GM12878 (cell line): Measurements from ENCODE around the gene FAM120A. TPM values are rescaled to one million over a fixed set of nuclear protein-coding genes. Genes with fewer than 3 reads are reported as not detected.

Experiments
- ASH2L ChIP-seq: fragments of 300-600, 200-600 bp; sonication (generic); IDR thresholded peaks from 2 replicates; pipeline ENCODE4 v1.6.1; 2017; ENCODE audit warnings: low read depth, mild to moderate bottlenecking, borderline replicate concordance
- BACH1 ChIP-seq: fragments of 450-650 bp; IDR thresholded peaks from 2 replicates; pipeline ENCODE4 v1.6.1; 2017; ENCODE audit warnings: mild to moderate bottlenecking, borderline replicate concordance
- CHD4 ChIP-seq: fragments of 200-600 bp; sonication (generic); IDR thresholded peaks from 2 replicates; pipeline ENCODE4 v1.6.1; 2016; ENCODE audit warnings: mild to moderate bottlenecking
- IRF4 ChIP-seq: IDR thresholded peaks from 2 replicates; pipeline ENCODE4 v1.6.1; 2011; ENCODE audit warnings: low read depth, low read length
- LARP7 ChIP-seq: fragments of 450-650 bp; IDR thresholded peaks from 2 replicates; pipeline ENCODE4 v1.6.1; 2017; ENCODE audit warnings: mild to moderate bottlenecking
- MXI1 ChIP-seq: fragments of 150-350 bp; IDR thresholded peaks from 2 replicates; pipeline ENCODE4 v1.6.1; 2011; ENCODE audit warnings: low read depth, mild to moderate bottlenecking, inconsistent platforms, low read length, improper control_type of control experiment
- NR2C2 ChIP-seq: IDR thresholded peaks from 2 replicates; pipeline ENCODE4 v1.6.1; 2011; ENCODE audit warnings: borderline replicate concordance, low read depth; ENCODE audit not compliant: control insufficient read depth, insufficient read length
- POLR2AphosphoS5 ChIP-seq: IDR thresholded peaks from 2 replicates; pipeline ENCODE4 v1.6.1; 2011; ENCODE audit warnings: mild to moderate bottlenecking, low read length, inconsistent platforms
- RAD51 ChIP-seq: fragments of 450-650 bp; IDR thresholded peaks from 2 replicates; pipeline ENCODE4 v1.6.1; 2016; ENCODE audit warnings: moderate library complexity, mild to moderate bottlenecking, inconsistent platforms
- SMAD1 ChIP-seq: fragments of 450-650 bp; IDR thresholded peaks from 2 replicates; pipeline ENCODE4 v1.6.1; 2018; ENCODE audit warnings: mild to moderate bottlenecking, low read depth; ENCODE audit not compliant: partially characterized antibody
- SMAD5 ChIP-seq: IDR thresholded peaks from 2 replicates; pipeline ENCODE4 v1.6.1; 2016; ENCODE audit warnings: antibody characterized with exemption, low read depth
- SMARCA5 ChIP-seq: fragments of 450-650 bp; IDR thresholded peaks from 2 replicates; pipeline ENCODE4 v1.6.1; 2017; ENCODE audit warnings: mild to moderate bottlenecking
- SUPT20H ChIP-seq: IDR thresholded peaks from 2 replicates; pipeline ENCODE4 v1.6.1; 2011; ENCODE audit warnings: low read depth, mild to moderate bottlenecking, low read length, moderate library complexity, borderline replicate concordance; ENCODE audit not compliant: control insufficient read depth
- TAF1 ChIP-seq: IDR thresholded peaks from 2 replicates; pipeline ENCODE4 v1.6.1; 2011; ENCODE audit warnings: mild to moderate bottlenecking, low read depth, low read length, borderline replicate concordance
- WRNIP1 ChIP-seq: IDR thresholded peaks from 2 replicates; pipeline ENCODE4 v1.6.1; 2011; ENCODE audit warnings: low read depth, low read length, improper control_type of control experiment, borderline replicate concordance
- ZNF274 ChIP-seq: IDR thresholded peaks from one replicate; pipeline ENCODE4 v1.8.0; 2011; ENCODE audit not compliant: insufficient read length, insufficient read depth
- polyA plus RNA-seq, 11 experiments: library from polyadenylated mRNA; depleted of rRNA in 4 of 11; unstranded in 6 of 11; stranded (reverse) in 5 of 11; fragments of >200 nt; fragmentation: Nextera tagmentation in 4 of 11; fragmentation: Illumina TruSeq in 1 of 11; extraction: Ambion mirVana in 4 of 11; extraction: Trizol in 1 of 11; gene quantifications; 1 replicate in 1 of 11; 2 replicates in 10 of 11; pipeline versions ENCODE4 v1.2.1 to v1.2.3, GENCODE V29; 2011 to 2016; ENCODE audit warnings: inconsistent platforms in 2 of 11, missing spikeins in 2 of 11, low read depth in 1 of 11
- total RNA-seq, 4 experiments: library from RNA; depleted of rRNA in 3 of 4; stranded (reverse); fragments of >200 nt in 3 of 4; fragmentation: Illumina TruSeq in 1 of 4; extraction: Trizol in 1 of 4; gene quantifications; 2 replicates each; pipeline versions ENCODE4 v1.2.1 to v1.2.3, GENCODE V29; 2013 to 2021
- TF ChIP-seq, protein P1 (sequence below): IDR thresholded peaks from 2 replicates; pipeline ENCODE4 v1.6.1; 2012; ENCODE audit warnings: low read depth, low read length, improper control_type of control experiment
- TF ChIP-seq, protein P2 (sequence below): fragments of 450-650 bp; IDR thresholded peaks from 2 replicates; pipeline ENCODE4 v1.6.1; 2018; ENCODE audit warnings: mild to moderate bottlenecking, low read depth, moderate library complexity; ENCODE audit not compliant: partially characterized antibody
- TF ChIP-seq, protein P3 (sequence below): fragments of 150-350 bp; IDR thresholded peaks from 2 replicates; pipeline ENCODE4 v1.6.1; 2016; ENCODE audit warnings: low read depth, low read length
- TF ChIP-seq, protein P4 (sequence below): fragments of 450-650 bp; IDR thresholded peaks from 2 replicates; pipeline ENCODE4 v1.6.1; 2018; ENCODE audit warnings: borderline replicate concordance, mild to moderate bottlenecking; ENCODE audit not compliant: partially characterized antibody

Gene FAM120A
- total and polyA plus RNA-seq, 10 of the 15 experiments (the other 5 are each of a cell fraction or from before 2014, with no cell fraction given), result 13.1 to 89.6 (median 52.5) TPM

DNA sequence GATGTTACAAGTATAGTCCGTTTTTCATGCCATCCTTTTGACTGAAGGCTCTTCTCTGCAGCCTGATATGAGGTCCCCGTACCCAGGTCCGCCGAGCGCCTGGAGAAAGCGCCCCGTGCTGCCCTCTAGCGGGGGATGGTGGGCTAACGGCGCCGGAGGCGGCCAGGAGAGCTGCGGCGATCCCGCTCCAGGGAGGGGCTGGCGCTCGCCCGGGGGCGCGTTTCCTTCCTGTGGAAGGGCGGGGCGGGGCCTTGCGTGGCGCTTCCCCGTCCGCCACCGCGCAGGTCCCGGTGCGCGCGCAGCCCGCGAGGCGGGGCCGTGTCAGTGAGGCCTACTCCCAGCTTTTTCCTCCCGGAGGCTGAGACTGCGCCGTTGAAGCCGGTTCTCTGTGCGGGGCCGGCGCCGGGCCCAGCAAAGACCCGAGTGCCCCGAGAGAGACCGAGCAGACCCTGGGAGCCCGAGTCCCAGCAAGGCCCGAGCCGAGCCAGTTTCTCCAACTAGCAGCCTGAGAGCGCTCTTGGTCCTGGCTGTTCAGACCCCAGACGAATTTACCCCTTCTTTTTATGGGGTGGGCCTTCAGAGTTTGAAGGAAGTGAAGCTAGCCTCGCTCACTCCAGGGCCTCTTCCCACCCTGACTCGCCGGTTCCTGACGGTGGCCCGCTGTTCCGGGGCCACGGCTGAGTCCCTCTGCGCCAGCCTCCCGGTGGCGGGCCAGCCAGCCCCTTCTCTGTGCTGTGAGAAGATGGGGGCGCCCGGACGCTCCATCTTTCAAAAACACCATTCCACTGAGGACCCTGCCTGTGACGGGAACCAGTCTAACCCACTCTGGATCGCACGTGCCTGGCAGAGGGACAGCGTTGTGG, 115.2 kb downstream of the FAM120A start (continued):
- TF ChIP-seq, protein P1, sequence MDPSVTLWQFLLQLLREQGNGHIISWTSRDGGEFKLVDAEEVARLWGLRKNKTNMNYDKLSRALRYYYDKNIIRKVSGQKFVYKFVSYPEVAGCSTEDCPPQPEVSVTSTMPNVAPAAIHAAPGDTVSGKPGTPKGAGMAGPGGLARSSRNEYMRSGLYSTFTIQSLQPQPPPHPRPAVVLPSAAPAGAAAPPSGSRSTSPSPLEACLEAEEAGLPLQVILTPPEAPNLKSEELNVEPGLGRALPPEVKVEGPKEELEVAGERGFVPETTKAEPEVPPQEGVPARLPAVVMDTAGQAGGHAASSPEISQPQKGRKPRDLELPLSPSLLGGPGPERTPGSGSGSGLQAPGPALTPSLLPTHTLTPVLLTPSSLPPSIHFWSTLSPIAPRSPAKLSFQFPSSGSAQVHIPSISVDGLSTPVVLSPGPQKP, result peak; percentile 61
- TF ChIP-seq, protein P2, sequence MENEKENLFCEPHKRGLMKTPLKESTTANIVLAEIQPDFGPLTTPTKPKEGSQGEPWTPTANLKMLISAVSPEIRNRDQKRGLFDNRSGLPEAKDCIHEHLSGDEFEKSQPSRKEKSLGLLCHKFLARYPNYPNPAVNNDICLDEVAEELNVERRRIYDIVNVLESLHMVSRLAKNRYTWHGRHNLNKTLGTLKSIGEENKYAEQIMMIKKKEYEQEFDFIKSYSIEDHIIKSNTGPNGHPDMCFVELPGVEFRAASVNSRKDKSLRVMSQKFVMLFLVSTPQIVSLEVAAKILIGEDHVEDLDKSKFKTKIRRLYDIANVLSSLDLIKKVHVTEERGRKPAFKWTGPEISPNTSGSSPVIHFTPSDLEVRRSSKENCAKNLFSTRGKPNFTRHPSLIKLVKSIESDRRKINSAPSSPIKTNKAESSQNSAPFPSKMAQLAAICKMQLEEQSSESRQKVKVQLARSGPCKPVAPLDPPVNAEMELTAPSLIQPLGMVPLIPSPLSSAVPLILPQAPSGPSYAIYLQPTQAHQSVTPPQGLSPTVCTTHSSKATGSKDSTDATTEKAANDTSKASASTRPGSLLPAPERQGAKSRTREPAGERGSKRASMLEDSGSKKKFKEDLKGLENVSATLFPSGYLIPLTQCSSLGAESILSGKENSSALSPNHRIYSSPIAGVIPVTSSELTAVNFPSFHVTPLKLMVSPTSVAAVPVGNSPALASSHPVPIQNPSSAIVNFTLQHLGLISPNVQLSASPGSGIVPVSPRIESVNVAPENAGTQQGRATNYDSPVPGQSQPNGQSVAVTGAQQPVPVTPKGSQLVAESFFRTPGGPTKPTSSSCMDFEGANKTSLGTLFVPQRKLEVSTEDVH, result no peak
- TF ChIP-seq TAF1 (peak; percentile 64; the same call in 1 of the 2 replicates), CHD4 (no peak), NR2C2 (no peak), SMARCA5 (peak; percentile 92), SMAD1 (no peak), IRF4 (no peak), ZNF274 (no peak), SUPT20H (no peak), SMAD5 (peak; percentile 91), LARP7 (0 out of 2 replicates have a peak, but pooled peaks have one; percentile 68), POLR2AphosphoS5 (peak; percentile 79), RAD51 (no peak), WRNIP1 (0 out of 2 replicates have a peak, but pooled peaks have one; percentile 46), BACH1 (peak; percentile 84), ASH2L (no peak), MXI1 (peak; percentile 50)
- TF ChIP-seq, protein P3, sequence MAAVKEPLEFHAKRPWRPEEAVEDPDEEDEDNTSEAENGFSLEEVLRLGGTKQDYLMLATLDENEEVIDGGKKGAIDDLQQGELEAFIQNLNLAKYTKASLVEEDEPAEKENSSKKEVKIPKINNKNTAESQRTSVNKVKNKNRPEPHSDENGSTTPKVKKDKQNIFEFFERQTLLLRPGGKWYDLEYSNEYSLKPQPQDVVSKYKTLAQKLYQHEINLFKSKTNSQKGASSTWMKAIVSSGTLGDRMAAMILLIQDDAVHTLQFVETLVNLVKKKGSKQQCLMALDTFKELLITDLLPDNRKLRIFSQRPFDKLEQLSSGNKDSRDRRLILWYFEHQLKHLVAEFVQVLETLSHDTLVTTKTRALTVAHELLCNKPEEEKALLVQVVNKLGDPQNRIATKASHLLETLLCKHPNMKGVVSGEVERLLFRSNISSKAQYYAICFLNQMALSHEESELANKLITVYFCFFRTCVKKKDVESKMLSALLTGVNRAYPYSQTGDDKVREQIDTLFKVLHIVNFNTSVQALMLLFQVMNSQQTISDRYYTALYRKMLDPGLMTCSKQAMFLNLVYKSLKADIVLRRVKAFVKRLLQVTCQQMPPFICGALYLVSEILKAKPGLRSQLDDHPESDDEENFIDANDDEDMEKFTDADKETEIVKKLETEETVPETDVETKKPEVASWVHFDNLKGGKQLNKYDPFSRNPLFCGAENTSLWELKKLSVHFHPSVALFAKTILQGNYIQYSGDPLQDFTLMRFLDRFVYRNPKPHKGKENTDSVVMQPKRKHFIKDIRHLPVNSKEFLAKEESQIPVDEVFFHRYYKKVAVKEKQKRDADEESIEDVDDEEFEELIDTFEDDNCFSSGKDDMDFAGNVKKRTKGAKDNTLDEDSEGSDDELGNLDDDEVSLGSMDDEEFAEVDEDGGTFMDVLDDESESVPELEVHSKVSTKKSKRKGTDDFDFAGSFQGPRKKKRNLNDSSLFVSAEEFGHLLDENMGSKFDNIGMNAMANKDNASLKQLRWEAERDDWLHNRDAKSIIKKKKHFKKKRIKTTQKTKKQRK, result no peak
- TF ChIP-seq, protein P4, sequence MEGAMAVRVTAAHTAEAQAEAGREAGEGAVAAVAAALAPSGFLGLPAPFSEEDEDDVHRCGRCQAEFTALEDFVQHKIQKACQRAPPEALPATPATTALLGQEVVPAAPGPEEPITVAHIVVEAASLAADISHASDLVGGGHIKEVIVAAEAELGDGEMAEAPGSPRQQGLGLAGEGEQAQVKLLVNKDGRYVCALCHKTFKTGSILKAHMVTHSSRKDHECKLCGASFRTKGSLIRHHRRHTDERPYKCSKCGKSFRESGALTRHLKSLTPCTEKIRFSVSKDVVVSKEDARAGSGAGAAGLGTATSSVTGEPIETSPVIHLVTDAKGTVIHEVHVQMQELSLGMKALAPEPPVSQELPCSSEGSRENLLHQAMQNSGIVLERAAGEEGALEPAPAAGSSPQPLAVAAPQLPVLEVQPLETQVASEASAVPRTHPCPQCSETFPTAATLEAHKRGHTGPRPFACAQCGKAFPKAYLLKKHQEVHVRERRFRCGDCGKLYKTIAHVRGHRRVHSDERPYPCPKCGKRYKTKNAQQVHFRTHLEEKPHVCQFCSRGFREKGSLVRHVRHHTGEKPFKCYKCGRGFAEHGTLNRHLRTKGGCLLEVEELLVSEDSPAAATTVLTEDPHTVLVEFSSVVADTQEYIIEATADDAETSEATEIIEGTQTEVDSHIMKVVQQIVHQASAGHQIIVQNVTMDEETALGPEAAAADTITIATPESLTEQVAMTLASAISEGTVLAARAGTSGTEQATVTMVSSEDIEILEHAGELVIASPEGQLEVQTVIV, result no peak
